Stimulated activated CD4-positive, alpha-beta T cell treated with anti-CD3 and anti-CD28 coated beads, TNF-alpha, amount 100 ng/mL, for 48 hours (primary cell): ENCODE data around the gene TLNRD1.

Source experiments
- DNase-seq, 3 donors: peaks; one replicate each; pipeline ENCODE4 v3.0.0-alpha.2; 2020; ENCODE audit warnings: low read depth in 3 of 3

The TLNRD1 gene

DNA sequence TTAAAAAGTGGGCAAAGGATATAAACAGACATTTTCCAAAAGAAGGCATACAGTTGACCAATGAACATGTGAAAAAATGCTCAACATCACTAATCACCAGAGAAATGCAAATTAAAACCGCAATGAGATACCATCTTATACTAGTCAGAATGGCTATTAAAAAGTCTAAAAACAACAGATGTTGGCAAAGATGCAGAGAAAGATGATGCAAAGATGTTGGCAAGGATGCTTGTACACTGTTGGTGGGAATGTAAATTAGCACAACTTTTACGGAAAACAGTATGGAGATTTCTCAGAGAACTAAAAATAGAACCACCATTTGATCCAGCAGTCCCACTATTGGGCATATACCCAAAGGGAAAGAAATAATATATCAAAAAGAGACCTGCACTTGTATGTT is 53.5 kb downstream of the TLNRD1 start:
- DNase-seq = no peak
